HG03354 (cell line): ENCODE measurements around the gene ZNF804B.
"Not testable (repeated sequence)": the region's sequence is repeated elsewhere in the genome, so short reads cannot be mapped to it uniquely, and the experiment has no call there.

Source experiments
- ATAC-seq: cut with Tn5 transposase; IDR thresholded peaks from one replicate; pipeline ENCODE4 v1.9.1; 2021; ENCODE audit warnings: mild to moderate bottlenecking; ENCODE audit not compliant: unreplicated experiment, poor library complexity, severe bottlenecking

Gene ZNF804B

GRCh38 chr7:89200758-89201157 lies 441.3 kb downstream of the ZNF804B start:
- ATAC-seq: no peak

- no peak for ATAC-seq
Measured at GRCh38 chr7:89223900-89224395, 464.4 kb downstream of the ZNF804B start.

- not testable (repeated sequence) for ATAC-seq
Measured at GRCh38 chr7:89228688-89229171, 469.2 kb downstream of the ZNF804B start.

GRCh38 chr7:89238156-89238555 lies 478.7 kb downstream of the ZNF804B start:
- ATAC-seq: no peak

GRCh38 chr7:89246196-89246595 lies 486.7 kb downstream of the ZNF804B start:
- ATAC-seq: no peak

- no peak for ATAC-seq
Measured at GRCh38 chr7:89247207-89247606, 487.7 kb downstream of the ZNF804B start.

GRCh38 chr7:89259085-89259484 lies 499.6 kb downstream of the ZNF804B start:
- no peak for ATAC-seq

- no peak for ATAC-seq
Measured at GRCh38 chr7:89264126-89264525, 504.6 kb downstream of the ZNF804B start.

- ATAC-seq: no peak
Measured at GRCh38 chr7:89265631-89266030, 506.1 kb downstream of the ZNF804B start.

GRCh38 chr7:89283302-89283701 lies 523.8 kb downstream of the ZNF804B start:
- ATAC-seq: no peak

GRCh38 chr7:89308535-89308934 lies 549.0 kb downstream of the ZNF804B start:
- ATAC-seq: no peak

- no peak for ATAC-seq
Measured at GRCh38 chr7:89311886-89312285, 552.4 kb downstream of the ZNF804B start.

- ATAC-seq: no peak
Measured at GRCh38 chr7:89312551-89312950, 553.1 kb downstream of the ZNF804B start.

- no peak for ATAC-seq
Measured at GRCh38 chr7:89316584-89317251, 557.2 kb downstream of the ZNF804B start.

- no peak for ATAC-seq
Measured at GRCh38 chr7:89332026-89332425, 572.5 kb downstream of the ZNF804B start.

- ATAC-seq: no peak
Measured at GRCh38 chr7:89334797-89335196, 575.3 kb downstream of the ZNF804B start.

- ATAC-seq: no peak
Measured at GRCh38 chr7:89335490-89335889, 576.0 kb downstream of the ZNF804B start.

GRCh38 chr7:89336121-89336520 lies 576.6 kb downstream of the ZNF804B start:
- ATAC-seq: no peak

- no peak for ATAC-seq
Measured at GRCh38 chr7:89339748-89340147, 580.2 kb downstream of the ZNF804B start.

- ATAC-seq: no peak
Measured at GRCh38 chr7:89357121-89357520, 597.6 kb downstream of the ZNF804B start.

GRCh38 chr7:89377219-89377618 lies 617.7 kb downstream of the ZNF804B start:
- no peak for ATAC-seq

- no peak for ATAC-seq
Measured at GRCh38 chr7:89385411-89385810, 625.9 kb downstream of the ZNF804B start.
